HepG2 (cell line): ENCODE data around the gene CLDN7. TPM values are rescaled to one million over a fixed set of nuclear protein-coding genes. Genes with fewer than 3 reads are reported as not detected.

Source experiments
- CC2D1A ChIP-seq: sonication (generic); formaldehyde crosslinking; IDR thresholded peaks from 2 replicates; pipeline ENCODE4 v1.8.1; 2023; ENCODE audit warnings: mild to moderate bottlenecking, missing genetic modification reagents
- DBP ChIP-seq: sonication (generic); formaldehyde crosslinking; IDR thresholded peaks from 2 replicates; pipeline ENCODE4 v1.4.0; 2020; ENCODE audit warnings: missing genetic modification reagents; ENCODE audit errors: not compliant biosample characterization
- LRRFIP1 ChIP-seq: sonication (generic); formaldehyde crosslinking; conservative IDR thresholded peaks from 2 replicates; pipeline ENCODE4 v1.4.0; 2020; ENCODE audit warnings: missing genetic modification reagents
- MAFK ChIP-seq, 2 experiments: IDR thresholded peaks in 1 of 2; conservative IDR thresholded peaks in 1 of 2; 2 replicates each; pipeline ENCODE4 v1.6.1; 2011; ENCODE audit warnings: improper control_type of control experiment in 2 of 2, low read length in 2 of 2
- NONO ChIP-seq, 2 experiments: fragments of 450-650 bp in 1 of 2; sonication (generic) in 1 of 2; formaldehyde crosslinking in 1 of 2; IDR thresholded peaks in 1 of 2; conservative IDR thresholded peaks in 1 of 2; 2 replicates each; pipeline versions ENCODE4 v1.6.1 to v1.8.0; 2017 to 2022; ENCODE audit warnings: mild to moderate bottlenecking in 1 of 2, missing genetic modification reagents in 1 of 2, moderate library complexity in 1 of 2
- REL ChIP-seq: sonication (generic); formaldehyde crosslinking; conservative IDR thresholded peaks from 2 replicates; pipeline ENCODE4 v1.8.0; 2022; ENCODE audit warnings: mild to moderate bottlenecking, missing genetic modification reagents, moderate library complexity
- SNAPC4 ChIP-seq: sonication (generic); formaldehyde crosslinking; IDR thresholded peaks from 2 replicates; pipeline ENCODE4 v1.4.0; 2020; ENCODE audit warnings: mild to moderate bottlenecking, missing genetic modification reagents
- SPEN ChIP-seq: sonication (generic); formaldehyde crosslinking; IDR thresholded peaks from 2 replicates; pipeline ENCODE4 v1.5.1; 2020; ENCODE audit warnings: low read depth, mild to moderate bottlenecking, missing genetic modification reagents
- SRY ChIP-seq: sonication (generic); formaldehyde crosslinking; IDR thresholded peaks from 2 replicates; pipeline ENCODE4 v1.8.0; 2022; ENCODE audit warnings: mild to moderate bottlenecking, missing genetic modification reagents
- TRAFD1 ChIP-seq: sonication (generic); formaldehyde crosslinking; IDR thresholded peaks from 2 replicates; pipeline ENCODE4 v1.5.1; 2020; ENCODE audit warnings: missing genetic modification reagents, mild to moderate bottlenecking, borderline replicate concordance
- ZFAT ChIP-seq: sonication (generic); formaldehyde crosslinking; conservative IDR thresholded peaks from 2 replicates; pipeline ENCODE4 v1.8.1; 2023; ENCODE audit warnings: missing genetic modification reagents, inconsistent platforms
- ZNF232 ChIP-seq: sonication (generic); formaldehyde crosslinking; IDR thresholded peaks from 2 replicates; pipeline ENCODE4 v1.4.0; 2020; ENCODE audit warnings: missing genetic modification reagents, borderline replicate concordance
- ZNF263 ChIP-seq: sonication (generic); formaldehyde crosslinking; IDR thresholded peaks from 2 replicates; pipeline ENCODE4 v1.4.0; 2020; ENCODE audit warnings: missing genetic modification reagents
- ZNF546 ChIP-seq: sonication (generic); formaldehyde crosslinking; conservative IDR thresholded peaks from 2 replicates; pipeline ENCODE4 v1.8.1; 2023; ENCODE audit warnings: mild to moderate bottlenecking, missing genetic modification reagents
- ZNF549 ChIP-seq: sonication (generic); formaldehyde crosslinking; IDR thresholded peaks from 2 replicates; pipeline ENCODE4 v1.5.0; 2020; ENCODE audit warnings: missing genetic modification reagents
- ZNF710 ChIP-seq: sonication (generic); formaldehyde crosslinking; IDR thresholded peaks from 2 replicates; pipeline ENCODE4 v1.5.0; 2020; ENCODE audit warnings: mild to moderate bottlenecking, missing genetic modification reagents, borderline replicate concordance
- polyA plus RNA-seq, 8 experiments: library from polyadenylated mRNA; depleted of rRNA in 3 of 8; stranded (reverse) in 7 of 8; unstranded in 1 of 8; fragments of >200 nt; fragmentation: Illumina TruSeq in 4 of 8; extraction: Trizol in 4 of 8; gene quantifications; 2 replicates each; pipeline versions ENCODE4 v1.2.1 to v1.2.3, GENCODE V29; 2011 to 2016; ENCODE audit warnings: low read depth in 4 of 8, missing spikeins in 1 of 8, mixed read lengths in 1 of 8; ENCODE audit not compliant: insufficient read depth in 1 of 8
- total RNA-seq, 5 experiments: library from RNA; depleted of rRNA; stranded (reverse); fragments of >200 nt; fragmentation: Illumina TruSeq; extraction: Trizol; gene quantifications; 2 replicates each; pipeline ENCODE4 v1.2.3, GENCODE V29; 2016; ENCODE audit warnings: low read depth in 1 of 5

The CLDN7 gene
- total and polyA plus RNA-seq, 2 of the 13 experiments (the other 11 are each of a cell fraction or from before 2014, with no cell fraction given) = not detected

GRCh38 chr17:7219229-7219811 lies 43.0 kb downstream of the CLDN7 start (continued):
- TF ChIP-seq DBP (no peak), NONO (IDR thresholded peaks at IDR 0.05) (no peak), NONO (CRISPR knock-in tag; conservative IDR thresholded peaks at IDR 0.05) (no peak), CC2D1A (CRISPR knock-in tag) (no peak), MAFK (conservative IDR thresholded peaks at IDR 0.05 in 1 of 2, IDR thresholded peaks at IDR 0.05 in 1 of 2; ENCODE audit: low read length in 2 of 2) (no peak; a peak in 1 of 4 replicates), ZNF232 (CRISPR knock-in tag) (0 out of 2 replicates have a peak, but pooled peaks have one; percentile 60), ZNF546 (CRISPR knock-in tag) (no peak), SRY (no peak; the same call in 1 of the 2 replicates), TRAFD1 (CRISPR knock-in tag) (no peak), ZNF710 (CRISPR knock-in tag) (no peak), REL (CRISPR knock-in tag) (no peak), ZNF549 (CRISPR knock-in tag) (no peak), ZNF263 (CRISPR knock-in tag) (peak; percentile 22; the same call in 1 of the 2 replicates), LRRFIP1 (CRISPR knock-in tag) (no peak), SPEN (CRISPR knock-in tag) (no peak), SNAPC4 (CRISPR knock-in tag) (no peak), ZFAT (no peak)
